NCI-H1092 treated with DMSO at 0.1 percent for 48 hours (cell line): Measurements from ENCODE around the gene GGN.
A peak's percentile ranks its signal among the peaks of the same experiment; 100 is the strongest.
"Not testable (repeated sequence)": the region's sequence is repeated elsewhere in the genome, so short reads cannot be mapped to it uniquely, and the experiment has no call there.

Source experiments
- DNase-seq: peaks from one replicate; lab custom pipeline; 2025; lab: John Stamatoyannopoulos, UW

GGN gene

GRCh38 chr19:38386971-38387549 is 774 bp downstream of the GGN start:
- no peak for DNase-seq

- DNase-seq: no peak
Observed at GRCh38 chr19:38386300-38386970, 1.4 kb downstream of the GGN start.

GRCh38 chr19:38385804-38386257 is 2.0 kb downstream of the GGN start:
- DNase-seq: no peak

GRCh38 chr19:38385057-38385803 is 2.6 kb downstream of the GGN start:
- no peak for DNase-seq

GRCh38 chr19:38384209-38385027 is 3.4 kb downstream of the GGN start:
- DNase-seq: no peak

- no peak for DNase-seq
Observed at GRCh38 chr19:38383743-38384142, 4.1 kb downstream of the GGN start.

GRCh38 chr19:38383184-38383583 is 4.7 kb downstream of the GGN start:
- no peak for DNase-seq

- DNase-seq: no peak
Observed at GRCh38 chr19:38381138-38381537, 6.7 kb downstream of the GGN start.

GRCh38 chr19:38378866-38379265 is 9.0 kb downstream of the GGN start:
- DNase-seq: no peak

GRCh38 chr19:38377052-38377451 is 10.8 kb downstream of the GGN start:
- no peak for DNase-seq

GRCh38 chr19:38376576-38376975 is 11.3 kb downstream of the GGN start:
- no peak for DNase-seq

- DNase-seq: no peak
Observed at GRCh38 chr19:38375748-38376147, 12.1 kb downstream of the GGN start.

- no peak for DNase-seq
Observed at GRCh38 chr19:38375098-38375493, 12.7 kb downstream of the GGN start.

GRCh38 chr19:38374332-38375097 is 13.3 kb downstream of the GGN start, which contains the start of gene PSMD8:
TSS of gene PSMD8 (plus strand) at chr19:38374571. CDS start at chr19:38374602, 31 bp downstream.
- peak; percentile 97 for DNase-seq

GRCh38 chr19:38373907-38374331 is 13.9 kb downstream of the GGN start:
- DNase-seq: no peak

GRCh38 chr19:38371081-38371480 is 16.8 kb downstream of the GGN start:
- DNase-seq: no peak

GRCh38 chr19:38370299-38370698 is 17.5 kb downstream of the GGN start:
- no peak for DNase-seq

- DNase-seq: no peak
Observed at GRCh38 chr19:38369584-38369983, 18.2 kb downstream of the GGN start.

GRCh38 chr19:38367041-38367440 is 20.8 kb downstream of the GGN start:
- DNase-seq: no peak

- not testable (repeated sequence) for DNase-seq
Observed at GRCh38 chr19:38362946-38363688, 24.7 kb downstream of the GGN start.
